ENCODE measurements around the gene PDE6H.

The PDE6H gene

GRCh38 chr12:14972816-14973215 lies at the start of gene PDE6H:
Gene PDE6H (plus strand): TSS chr12:14973042. CDS start chr12:14978013, 4,971 bp downstream.
- DNase-seq (ENCODE audit: extremely low read depth, insufficient read length): no peak
- H3K36me3 ChIP-seq (ENCODE audit: control insufficient read depth, insufficient read depth, low read length): no peaks in the 10 kb centered on the region
- no peak within 1 kb of the TSS for H3K4me3 ChIP-seq (replicated peaks; ENCODE audit: low read depth, low read length)
- TF ChIP-seq CTCF (IDR thresholded peaks at IDR 0.05; ENCODE audit: insufficient read depth, low read length, poor library complexity, severe bottlenecking): no peak
- no peaks in the 10 kb centered on the region for H3K27me3 ChIP-seq (replicated peaks; ENCODE audit: control insufficient read depth, insufficient read depth, low read length)

- Histone ChIP-seq H3K4me3 (replicated peaks; ENCODE audit: low read depth, low read length) (no peak overlapping the region), H3K27me3 (replicated peaks; ENCODE audit: control insufficient read depth, insufficient read depth, low read length) (no peaks in the 10 kb centered on the region), H3K36me3 (ENCODE audit: control insufficient read depth, insufficient read depth, low read length) (no peaks in the 10 kb centered on the region)
- TF ChIP-seq CTCF (IDR thresholded peaks at IDR 0.05; ENCODE audit: insufficient read depth, low read length, poor library complexity, severe bottlenecking): no peak
- DNase-seq (ENCODE audit: extremely low read depth, insufficient read length): no peak
Observed at GRCh38 chr12:14923944-14924343, 48.9 kb upstream of the PDE6H start.

- Histone ChIP-seq H3K4me3 (replicated peaks; ENCODE audit: low read depth, low read length) (no peak overlapping the region), H3K27me3 (replicated peaks; ENCODE audit: control insufficient read depth, insufficient read depth, low read length) (no peaks in the 10 kb centered on the region), H3K36me3 (ENCODE audit: control insufficient read depth, insufficient read depth, low read length) (no peaks in the 10 kb centered on the region)
- DNase-seq (ENCODE audit: extremely low read depth, insufficient read length): no peak
- TF ChIP-seq CTCF (IDR thresholded peaks at IDR 0.05; ENCODE audit: insufficient read depth, low read length, poor library complexity, severe bottlenecking): no peak
Observed at GRCh38 chr12:14924541-14924940, 48.3 kb upstream of the PDE6H start.

- Histone ChIP-seq H3K27me3 (replicated peaks; ENCODE audit: control insufficient read depth, insufficient read depth, low read length) (no peaks in the 10 kb centered on the region), H3K36me3 (ENCODE audit: control insufficient read depth, insufficient read depth, low read length) (no peaks in the 10 kb centered on the region), H3K4me3 (replicated peaks; ENCODE audit: low read depth, low read length) (no peak overlapping the region)
- no peak for TF ChIP-seq CTCF (IDR thresholded peaks at IDR 0.05; ENCODE audit: insufficient read depth, low read length, poor library complexity, severe bottlenecking)
- DNase-seq (ENCODE audit: extremely low read depth, insufficient read length): no peak
Observed at GRCh38 chr12:14927267-14927666, 45.6 kb upstream of the PDE6H start.

GRCh38 chr12:14928931-14929330 lies 43.9 kb upstream of the PDE6H start:
- H3K4me3 ChIP-seq (replicated peaks; ENCODE audit: low read depth, low read length): no peak overlapping the region
- no peaks in the 10 kb centered on the region for H3K27me3 ChIP-seq (replicated peaks; ENCODE audit: control insufficient read depth, insufficient read depth, low read length)
- no peak for TF ChIP-seq CTCF (IDR thresholded peaks at IDR 0.05; ENCODE audit: insufficient read depth, low read length, poor library complexity, severe bottlenecking)
- DNase-seq (ENCODE audit: extremely low read depth, insufficient read length): no peak
- no peaks in the 10 kb centered on the region for H3K36me3 ChIP-seq (ENCODE audit: control insufficient read depth, insufficient read depth, low read length)

- Histone ChIP-seq H3K4me3 (replicated peaks; ENCODE audit: low read depth, low read length) (no peak overlapping the region), H3K36me3 (ENCODE audit: control insufficient read depth, insufficient read depth, low read length) (no peaks in the 10 kb centered on the region), H3K27me3 (replicated peaks; ENCODE audit: control insufficient read depth, insufficient read depth, low read length) (no peaks in the 10 kb centered on the region)
- TF ChIP-seq CTCF (IDR thresholded peaks at IDR 0.05; ENCODE audit: insufficient read depth, low read length, poor library complexity, severe bottlenecking): no peak
- no peak for DNase-seq (ENCODE audit: extremely low read depth, insufficient read length)
Observed at GRCh38 chr12:14930299-14930698, 42.5 kb upstream of the PDE6H start.

Data from GM06990 (cell line).